Measurements from ENCODE around the gene PI4KB. TPM values are rescaled to one million over a fixed set of nuclear protein-coding genes. Genes with fewer than 3 reads are reported as not detected.

Gene PI4KB
- total and polyA plus RNA-seq, 2 of the 13 experiments (the other 11 are each of a cell fraction or from before 2014, with no cell fraction given): 19.5 to 29.3 TPM

GRCh38 chr1:151372058-151372934 lies 45.1 kb upstream of the PI4KB start, which contains the start of gene SELENBP1 (continued):
- TF ChIP-seq ZXDC (CRISPR knock-in tag; IDR thresholded peaks at IDR 0.05): no peak
- no peak for TF ChIP-seq ZNF335 (CRISPR knock-in tag; IDR thresholded peaks at IDR 0.05)
- no peak for TF ChIP-seq THYN1 (CRISPR knock-in tag; IDR thresholded peaks at IDR 0.05; ENCODE audit: borderline replicate concordance, low read depth)
- TF ChIP-seq TERF1 (CRISPR knock-in tag; IDR thresholded peaks at IDR 0.05): no peak
- TF ChIP-seq ZBTB7B (CRISPR knock-in tag; IDR thresholded peaks at IDR 0.05): no peak
- no peak for TF ChIP-seq AGO2 (optimal IDR thresholded peaks at IDR 0.05; ENCODE audit: low read depth, low read length)
- TF ChIP-seq SAFB2 (CRISPR knock-in tag; IDR thresholded peaks at IDR 0.05; ENCODE audit: borderline replicate concordance, low read depth): no peak
- TF ChIP-seq SPEN (CRISPR knock-in tag; IDR thresholded peaks at IDR 0.05; ENCODE audit: low read depth): no peak; the same call in 1 of the 2 replicates
- no peak for TF ChIP-seq TP53 (CRISPR knock-in tag; conservative IDR thresholded peaks at IDR 0.05)
- no peak for TF ChIP-seq ZNF543 (CRISPR knock-in tag; IDR thresholded peaks at IDR 0.05)
- no peak for TF ChIP-seq DNMT1 (CRISPR knock-in tag; IDR thresholded peaks at IDR 0.05)
- TF ChIP-seq MAX (IDR thresholded peaks at IDR 0.05): peak; percentile 62
- TF ChIP-seq MNT (IDR thresholded peaks at IDR 0.05): no peak
- TF ChIP-seq THAP8 (CRISPR knock-in tag; IDR thresholded peaks at IDR 0.05; ENCODE audit: borderline replicate concordance): no peak
- TF ChIP-seq MAFF (IDR thresholded peaks at IDR 0.05; ENCODE audit: low read depth, low read length): no peak
- no peak for TF ChIP-seq CCDC6 (CRISPR knock-in tag; IDR thresholded peaks at IDR 0.05)
- no peak for TF ChIP-seq SNAPC5 (CRISPR knock-in tag; IDR thresholded peaks at IDR 0.05; ENCODE audit: borderline replicate concordance)
- TF ChIP-seq ZNF841 (CRISPR knock-in tag; IDR thresholded peaks at IDR 0.05; ENCODE audit: borderline replicate concordance): no peak
- TF ChIP-seq ZNF564 (CRISPR knock-in tag; IDR thresholded peaks at IDR 0.05): 0 out of 2 replicates have a peak, but pooled peaks have one; percentile 33
- no peak for TF ChIP-seq ZNF83 (CRISPR knock-in tag; IDR thresholded peaks at IDR 0.05; ENCODE audit: borderline replicate concordance)
- TF ChIP-seq NCOA2 (CRISPR knock-in tag; IDR thresholded peaks at IDR 0.05): no peak
- TF ChIP-seq MED1 (CRISPR knock-in tag; IDR thresholded peaks at IDR 0.05): peak; percentile 44; the same call in 1 of the 2 replicates
- TF ChIP-seq NBN (conservative IDR thresholded peaks at IDR 0.05): no peak
- no peak for TF ChIP-seq HNRNPH1 (optimal IDR thresholded peaks at IDR 0.05; ENCODE audit: low read depth, low read length)

All from HepG2 (cell line).